Gastroesophageal sphincter (tissue), 4 donors: ENCODE data around the gene BCAS3. TPM values are rescaled to one million over a fixed set of nuclear protein-coding genes. Genes with fewer than 3 reads are reported as not detected.

Experiments
- ATAC-seq: fragments of 150-250 bp; one replicate; pipeline ENCODE4 v1.9.1; 2016; ENCODE audit warnings: mild to moderate bottlenecking, moderate library complexity
- H3K27ac ChIP-seq, 4 donors: fragments of 200-600 bp; sonication (generic) in 3 of 4; 1 replicate in 3 of 4; 2 replicates in 1 of 4; pipeline ENCODE4 v1.5.1; 2016 to 2019
- H3K27me3 ChIP-seq: fragments of 200-600 bp; sonication (generic); one replicate; pipeline ENCODE4 v1.5.1; 2019
- H3K36me3 ChIP-seq, 2 donors: fragments of 200-600 bp; sonication (generic); one replicate each; pipeline ENCODE4 v1.5.1; 2019; ENCODE audit warnings: control low read depth in 1 of 2
- H3K4me1 ChIP-seq, 3 donors: fragments of 200-600 bp; sonication (generic); 1 replicate in 2 of 3; 2 replicates in 1 of 3; pipeline ENCODE4 v1.5.1; 2016 to 2019; ENCODE audit warnings: control low read depth in 2 of 3
- H3K4me3 ChIP-seq, 2 donors: fragments of 200-600 bp; sonication (generic); one replicate each; pipeline ENCODE4 v1.5.1; 2019; ENCODE audit warnings: mild to moderate bottlenecking in 1 of 2, moderate library complexity in 1 of 2
- H3K9me3 ChIP-seq, 3 donors: fragments of 200-600 bp; sonication (generic); one replicate each; pipeline ENCODE4 v1.5.1; 2017 to 2019; ENCODE audit warnings: control low read depth in 2 of 3
- EP300 ChIP-seq: sonication (generic); formaldehyde crosslinking; IDR thresholded peaks from one replicate; pipeline ENCODE4 v1.6.1; 2017; ENCODE audit warnings: antibody characterized with exemption, mild to moderate bottlenecking
- POLR2A ChIP-seq, 2 donors: fragments of 450-650 bp; IDR thresholded peaks; one replicate each; pipeline ENCODE4 v1.6.1; 2017; ENCODE audit warnings: antibody characterized with exemption in 2 of 2, mild to moderate bottlenecking in 2 of 2, moderate library complexity in 1 of 2
- POLR2AphosphoS5 ChIP-seq: sonication (generic); formaldehyde crosslinking; IDR thresholded peaks from one replicate; pipeline ENCODE4 v1.6.1; 2017; ENCODE audit warnings: antibody characterized with exemption
- WGBS, 2 donors: methylation state at CpG; one replicate each; pipeline ENCODE4 v1.1.5; 2018; ENCODE audit warnings: low coverage in 1 of 2; 5-methylcytosine and 5-hydroxymethylcytosine counted together
- total RNA-seq, 4 donors: library from RNA; depleted of rRNA; stranded (reverse); fragments of >200 nt; gene quantifications; one replicate each; pipeline ENCODE4 v1.1.0, GENCODE V29; 2016
- TF ChIP-seq, protein P1 (sequence below), 4 experiments: fragments of 200-600 bp in 2 of 4; fragments of 450-650 bp in 2 of 4; sonication (generic) in 1 of 4; IDR thresholded peaks; one replicate each; pipeline ENCODE4 v1.5.1; 2017 to 2019; ENCODE audit warnings: antibody characterized with exemption in 4 of 4, mild to moderate bottlenecking in 2 of 4, moderate library complexity in 2 of 4

The BCAS3 gene
- total RNA-seq, 4 donors from 2014 or later: 18.8 to 37.0 (median 34.5) TPM

GRCh38 chr17:61384692-61385576 is 707.3 kb downstream of the BCAS3 start:
- WGBS, 2 donors: 100% methylated on average over 1 of the region's 13 CpGs; no CpG with 5 or more reads in 1 of the 2 donors
- Histone ChIP-seq H3K4me3 (no peak overlapping the region), H3K27me3 (no peaks in the 10 kb centered on the region), H3K4me1 (peaks cover 0 to 8% (median 0%) of the 10 kb centered on the region in 3 donors), H3K27ac (no peak overlapping the region), H3K9me3 (no peaks in the 10 kb centered on the region), H3K36me3 (no peaks in the 10 kb centered on the region)
- ATAC-seq: no peak
- TF ChIP-seq POLR2A (IDR thresholded peaks at IDR 0.05) (no peak), POLR2AphosphoS5 (no peak), EP300 (no peak)
- TF ChIP-seq, protein P1, sequence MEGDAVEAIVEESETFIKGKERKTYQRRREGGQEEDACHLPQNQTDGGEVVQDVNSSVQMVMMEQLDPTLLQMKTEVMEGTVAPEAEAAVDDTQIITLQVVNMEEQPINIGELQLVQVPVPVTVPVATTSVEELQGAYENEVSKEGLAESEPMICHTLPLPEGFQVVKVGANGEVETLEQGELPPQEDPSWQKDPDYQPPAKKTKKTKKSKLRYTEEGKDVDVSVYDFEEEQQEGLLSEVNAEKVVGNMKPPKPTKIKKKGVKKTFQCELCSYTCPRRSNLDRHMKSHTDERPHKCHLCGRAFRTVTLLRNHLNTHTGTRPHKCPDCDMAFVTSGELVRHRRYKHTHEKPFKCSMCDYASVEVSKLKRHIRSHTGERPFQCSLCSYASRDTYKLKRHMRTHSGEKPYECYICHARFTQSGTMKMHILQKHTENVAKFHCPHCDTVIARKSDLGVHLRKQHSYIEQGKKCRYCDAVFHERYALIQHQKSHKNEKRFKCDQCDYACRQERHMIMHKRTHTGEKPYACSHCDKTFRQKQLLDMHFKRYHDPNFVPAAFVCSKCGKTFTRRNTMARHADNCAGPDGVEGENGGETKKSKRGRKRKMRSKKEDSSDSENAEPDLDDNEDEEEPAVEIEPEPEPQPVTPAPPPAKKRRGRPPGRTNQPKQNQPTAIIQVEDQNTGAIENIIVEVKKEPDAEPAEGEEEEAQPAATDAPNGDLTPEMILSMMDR (IDR thresholded peaks at IDR 0.05): no peak

DNA sequence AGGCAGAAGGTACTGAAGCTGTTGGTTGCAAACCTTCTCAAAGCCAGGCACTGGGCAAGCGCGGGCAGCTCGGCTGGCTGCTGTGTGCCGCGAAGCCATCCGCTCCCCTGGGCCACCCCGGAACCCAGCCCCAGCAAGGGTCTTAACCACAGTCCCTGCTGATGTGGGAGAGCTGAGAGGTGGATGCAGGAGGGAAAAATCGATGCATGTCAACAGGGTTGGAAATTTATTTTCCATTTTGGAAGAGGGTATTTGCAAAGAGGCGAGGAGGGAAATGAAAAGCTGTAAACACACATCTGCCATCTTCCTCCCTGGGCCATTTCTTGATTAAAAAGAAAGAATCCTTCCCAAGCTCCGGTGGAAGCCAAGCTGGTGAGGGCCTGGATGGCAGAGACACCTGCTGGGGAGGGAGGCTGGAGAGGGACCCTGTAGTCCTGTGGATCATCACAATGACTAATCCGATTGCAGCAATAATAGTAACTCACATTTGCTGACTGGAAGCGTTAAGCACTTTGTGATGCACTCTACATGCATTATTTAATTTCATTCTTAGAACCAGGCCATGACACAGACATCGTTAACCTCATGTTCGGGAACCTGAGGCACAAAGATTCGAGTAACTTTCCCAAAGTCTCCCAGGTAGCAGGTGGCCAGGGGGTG is 708.1 kb downstream of the BCAS3 start:
- no peak overlapping the region for H3K4me3 ChIP-seq
- WGBS, 2 donors: 95 to 96% methylated on average over 5 to 6 of the region's 15 CpGs
- H3K9me3 ChIP-seq: no peaks in the 10 kb centered on the region
- no peak for ATAC-seq
- H3K27me3 ChIP-seq: no peaks in the 10 kb centered on the region
- H3K36me3 ChIP-seq: no peaks in the 10 kb centered on the region
- peaks cover 0 to 15% (median 0%) of the 10 kb centered on the region in 3 donors for H3K4me1 ChIP-seq
- TF ChIP-seq, protein P1 (IDR thresholded peaks at IDR 0.05): no peak
- no peak for TF ChIP-seq POLR2AphosphoS5
- TF ChIP-seq POLR2A (IDR thresholded peaks at IDR 0.05): no peak
- TF ChIP-seq EP300: no peak
- H3K27ac ChIP-seq: no peak overlapping the region

DNA sequence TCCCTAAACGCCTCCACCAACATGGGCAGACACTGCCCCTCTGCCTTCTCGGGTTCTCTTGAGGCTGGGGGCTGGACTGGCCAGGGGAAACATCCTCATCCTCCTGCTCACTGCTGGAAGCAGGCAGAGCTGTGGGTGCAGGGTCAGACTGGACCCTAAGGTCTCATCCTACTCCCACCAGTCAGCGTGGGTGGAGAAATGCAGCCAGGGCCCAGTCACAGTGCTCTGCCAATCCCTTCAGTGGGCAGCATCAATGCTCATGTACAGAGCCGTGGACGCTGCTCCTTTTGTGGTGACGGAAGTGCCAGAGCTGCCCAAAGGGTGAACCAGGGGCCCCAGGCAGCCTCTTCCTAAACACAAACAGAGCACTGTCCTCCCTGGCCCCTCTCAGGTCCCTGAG is 708.6 kb downstream of the BCAS3 start:
- 60 to 92% methylated on average over 1 to 4 of the region's 6 CpGs for WGBS, 2 donors
- Histone ChIP-seq H3K4me1 (peaks cover 0 to 15% (median 0%) of the 10 kb centered on the region in 3 donors), H3K9me3 (no peaks in the 10 kb centered on the region), H3K36me3 (no peaks in the 10 kb centered on the region), H3K27ac (no peak overlapping the region), H3K4me3 (no peak overlapping the region), H3K27me3 (no peaks in the 10 kb centered on the region)
- no peak for ATAC-seq
- TF ChIP-seq, protein P1 (IDR thresholded peaks at IDR 0.05): no peak
- TF ChIP-seq POLR2AphosphoS5 (no peak), POLR2A (IDR thresholded peaks at IDR 0.05) (no peak), EP300 (no peak)

GRCh38 chr17:61387011-61387410 is 709.4 kb downstream of the BCAS3 start:
- Histone ChIP-seq H3K27me3 (no peaks in the 10 kb centered on the region), H3K4me1 (peaks cover 0 to 15% (median 0%) of the 10 kb centered on the region in 3 donors), H3K27ac (no peak overlapping the region), H3K9me3 (no peaks in the 10 kb centered on the region), H3K36me3 (peaks cover 0 to 2% of the 10 kb centered on the region in 2 donors), H3K4me3 (no peak overlapping the region)
- ATAC-seq: no peak
- no peak for TF ChIP-seq POLR2AphosphoS5
- TF ChIP-seq, protein P1 (IDR thresholded peaks at IDR 0.05): no peak
- 100% methylated on average over 2 of the region's 8 CpGs; no CpG with 5 or more reads in 1 of the 2 donors for WGBS, 2 donors
